HepG2 (cell line): ENCODE data around the gene CACNA1D. TPM values are rescaled to one million over a fixed set of nuclear protein-coding genes. Genes with fewer than 3 reads are reported as not detected.
"Not testable (repeated sequence)": the region's sequence is repeated elsewhere in the genome, so short reads cannot be mapped to it uniquely, and the experiment has no call there.

Experiments
- ATAC-seq: fragments of 200-7000 bp; cut with Tn5 transposase; 3 replicates; pipeline ENCODE4 v1.9.1; 2020; ENCODE audit warnings: mild to moderate bottlenecking, moderate library complexity
- BruUV-seq: library from RNA; stranded (reverse); fragments of 400-500 nt; replicated peaks from 2 replicates; lab custom pipeline; 2021; lab: Mats Ljungman, UMichigan
- CTCF ChIA-PET: fragments of 300-600 bp; formaldehyde crosslinking; extraction: SDS; loops from one replicate; lab custom pipeline; 2021; ENCODE audit warnings: low total read pairs, inconsistent platforms, low intra/inter-chr PET ratio; lab: Yijun Ruan, JAX
- POLR2A ChIA-PET: fragments of 350-600 bp; sonication (Branson Sonifier 250); formaldehyde crosslinking; loops from one replicate; lab custom pipeline; 2020; ENCODE audit warnings: antibody characterized with exemption, inconsistent platforms; lab: Yijun Ruan, JAX
- DNase-seq: peaks from one replicate; pipeline ENCODE4 v3.0.0-alpha.2; 2015; ENCODE audit warnings: low spot score
- FAIRE-seq: peaks from 3 replicates; lab custom pipeline; 2011; peaks lifted over from hg19 to GRCh38; lab: Jason Lieb, UNC
- H2AFZ ChIP-seq: one replicate; pipeline ENCODE4 v1.6.1; 2011; ENCODE audit warnings: low read length, inconsistent platforms
- H3K27ac ChIP-seq: fragments of 300-600 bp; 3 replicates; pipeline ENCODE4 v1.8.0; 2011; ENCODE audit warnings: mixed run types, mild to moderate bottlenecking, mixed read lengths, low read length, inconsistent platforms; ENCODE audit not compliant: insufficient read depth; ENCODE audit errors: extremely low read length
- H3K27me3 ChIP-seq, 2 experiments: fragments of 200-600 bp in 1 of 2; 2 replicates in 1 of 2; 3 replicates in 1 of 2; pipeline versions ENCODE4 v1.6.0 to v1.8.0; 2011; ENCODE audit warnings: low read length in 2 of 2, mild to moderate bottlenecking in 2 of 2, moderate library complexity in 2 of 2, inconsistent platforms in 1 of 2; ENCODE audit not compliant: insufficient read depth in 2 of 2, control insufficient read depth in 1 of 2
- H3K36me3 ChIP-seq, 2 experiments: fragments of 200-600 bp in 1 of 2; replicated peaks in 1 of 2; 2 replicates in 1 of 2; 3 replicates in 1 of 2; pipeline versions ENCODE4 v1.5.1 to v1.8.0; 2011; ENCODE audit warnings: low read length in 2 of 2, inconsistent platforms in 1 of 2; ENCODE audit not compliant: insufficient read depth in 2 of 2, control insufficient read depth in 1 of 2
- H3K4me1 ChIP-seq: 2 replicates; pipeline ENCODE4 v1.5.1; 2012; ENCODE audit warnings: low read length, inconsistent platforms; ENCODE audit not compliant: insufficient read depth
- H3K4me2 ChIP-seq: 2 replicates; pipeline ENCODE4 v1.6.0; 2011; ENCODE audit warnings: low read depth, low read length, inconsistent platforms
- H3K4me3 ChIP-seq, 3 experiments: fragments of 200-600 bp in 1 of 3; sonication (generic), shearing (Covaris generic) in 1 of 3; replicated peaks in 1 of 3; 2 replicates each; pipeline ENCODE4 v1.5.1; 2011 to 2016; ENCODE audit warnings: low read length in 3 of 3, inconsistent platforms in 2 of 3, low read depth in 2 of 3, mild to moderate bottlenecking in 2 of 3, control low read depth in 1 of 3, mixed read lengths in 1 of 3; ENCODE audit not compliant: insufficient read depth in 1 of 3
- H3K79me2 ChIP-seq: one replicate; pipeline ENCODE4 v1.6.1; 2011; ENCODE audit warnings: low read length, inconsistent platforms; ENCODE audit not compliant: insufficient read depth
- H3K9ac ChIP-seq: 2 replicates; pipeline ENCODE4 v1.6.0; 2011; ENCODE audit warnings: mild to moderate bottlenecking, low read depth, low read length, inconsistent platforms; ENCODE audit not compliant: insufficient read depth
- H3K9me3 ChIP-seq: 2 replicates; pipeline ENCODE4 v1.5.1; 2012; ENCODE audit warnings: mild to moderate bottlenecking, low read length
- H4K20me1 ChIP-seq: 2 replicates; pipeline ENCODE4 v1.6.0; 2011; ENCODE audit warnings: inconsistent platforms, mild to moderate bottlenecking, low read length, moderate library complexity; ENCODE audit not compliant: insufficient read depth
- BHLHE40 ChIP-seq: IDR thresholded peaks from 2 replicates; pipeline ENCODE4 v1.6.1; 2011; ENCODE audit warnings: low read length, improper control_type of control experiment
- FOXA1 ChIP-seq, 2 experiments: fragments of 450-650 bp in 1 of 2; sonication (generic) in 1 of 2; formaldehyde crosslinking in 1 of 2; IDR thresholded peaks; 2 replicates each; pipeline versions ENCODE4 v1.4.0 to v1.6.1; 2016 to 2020; ENCODE audit warnings: missing genetic modification reagents in 1 of 2
- HNRNPLL ChIP-seq: fragments of 200-400 bp; formaldehyde crosslinking; IDR thresholded peaks from 2 replicates; pipeline ENCODE4 v1.6.1; 2017; ENCODE audit warnings: mild to moderate bottlenecking, low read depth, low read length; ENCODE audit not compliant: poor library complexity, severe bottlenecking
- KDM3A ChIP-seq: IDR thresholded peaks from 2 replicates; pipeline ENCODE4 v1.6.1; 2018; ENCODE audit warnings: low read depth, missing compliant biosample characterization
- KMT2A ChIP-seq: sonication (generic); formaldehyde crosslinking; IDR thresholded peaks from 2 replicates; pipeline ENCODE4 v1.4.0; 2020; ENCODE audit warnings: missing genetic modification reagents
- KMT2B ChIP-seq: IDR thresholded peaks from 2 replicates; pipeline ENCODE4 v1.6.1; 2016; ENCODE audit warnings: missing genetic modification reagents, missing compliant biosample characterization
- MAFG ChIP-seq: sonication (generic); formaldehyde crosslinking; IDR thresholded peaks from 2 replicates; pipeline ENCODE4 v1.5.1; 2020; ENCODE audit warnings: mild to moderate bottlenecking, missing genetic modification reagents
- NFYC ChIP-seq: IDR thresholded peaks from 2 replicates; pipeline ENCODE4 v1.6.1; 2016; ENCODE audit warnings: missing genetic modification reagents, missing compliant biosample characterization
- PAX8 ChIP-seq: sonication (generic); formaldehyde crosslinking; IDR thresholded peaks from 2 replicates; pipeline ENCODE4 v1.8.0; 2022; ENCODE audit warnings: mild to moderate bottlenecking, missing genetic modification reagents, borderline replicate concordance
- REL ChIP-seq: sonication (generic); formaldehyde crosslinking; conservative IDR thresholded peaks from 2 replicates; pipeline ENCODE4 v1.8.0; 2022; ENCODE audit warnings: mild to moderate bottlenecking, missing genetic modification reagents, moderate library complexity
- SALL1 ChIP-seq: sonication (generic); formaldehyde crosslinking; IDR thresholded peaks from 2 replicates; pipeline ENCODE4 v1.8.0; 2022; ENCODE audit warnings: mild to moderate bottlenecking, missing genetic modification reagents
- SIN3A ChIP-seq: IDR thresholded peaks from 2 replicates; pipeline ENCODE4 v1.6.1; 2011; ENCODE audit warnings: low read depth, mild to moderate bottlenecking, control low read depth, low read length, borderline replicate concordance
- TSC22D2 ChIP-seq: sonication (generic); formaldehyde crosslinking; IDR thresholded peaks from 2 replicates; pipeline ENCODE4 v1.5.1; 2020; ENCODE audit warnings: missing genetic modification reagents, mild to moderate bottlenecking, borderline replicate concordance
- ZBTB20 ChIP-seq: sonication (generic); formaldehyde crosslinking; IDR thresholded peaks from 2 replicates; pipeline ENCODE4 v1.8.1; 2023; ENCODE audit warnings: missing genetic modification reagents, low read depth, mild to moderate bottlenecking, borderline replicate concordance
- ZNF317 ChIP-seq: sonication (generic); formaldehyde crosslinking; IDR thresholded peaks from 2 replicates; pipeline ENCODE4 v1.5.0; 2020; ENCODE audit warnings: mild to moderate bottlenecking, missing genetic modification reagents
- ZNF547 ChIP-seq: sonication (generic); formaldehyde crosslinking; IDR thresholded peaks from 2 replicates; pipeline ENCODE4 v1.5.1; 2020; ENCODE audit warnings: mild to moderate bottlenecking, missing genetic modification reagents
- ZNF570 ChIP-seq: sonication (generic); formaldehyde crosslinking; IDR thresholded peaks from 2 replicates; pipeline ENCODE4 v1.4.0; 2020; ENCODE audit warnings: mild to moderate bottlenecking, missing genetic modification reagents, borderline replicate concordance
- ZNF616 ChIP-seq: sonication (generic); formaldehyde crosslinking; IDR thresholded peaks from 2 replicates; pipeline ENCODE4 v1.5.0; 2020; ENCODE audit warnings: low read depth, mild to moderate bottlenecking, missing genetic modification reagents
- ZNF652 ChIP-seq: IDR thresholded peaks from 2 replicates; pipeline ENCODE4 v1.6.1; 2016; ENCODE audit warnings: low read depth, borderline replicate concordance
- ZNF720 ChIP-seq: sonication (generic); formaldehyde crosslinking; IDR thresholded peaks from 2 replicates; pipeline ENCODE4 v1.4.0; 2020; ENCODE audit warnings: missing genetic modification reagents
- ZSCAN21 ChIP-seq: sonication (generic); formaldehyde crosslinking; IDR thresholded peaks from 2 replicates; pipeline ENCODE4 v1.8.0; 2022; ENCODE audit warnings: mild to moderate bottlenecking, missing genetic modification reagents, moderate library complexity, borderline replicate concordance
- WGBS: methylation state at CpG from one replicate; pipeline ENCODE4 v1.1.6; 2017; ENCODE audit warnings: low lambda C conversion rate; 5-methylcytosine and 5-hydroxymethylcytosine counted together
- in situ Hi-C: cut with HindIII; loops from 2 replicates; pipeline ENCODE4 v1.10.0; 2017; ENCODE audit warnings: low pct_unique_long_range_greater_than_20kb; ENCODE audit not compliant: extremely low pct_ligation_motif_present
- intact Hi-C: fragments of 100-400 bp; cut with micrococcal nuclease; formaldehyde crosslinking; loops from one replicate; pipeline ENCODE4 v1.10.0; 2022; ENCODE audit not compliant: unreplicated experiment
- polyA plus RNA-seq, 8 experiments: library from polyadenylated mRNA; depleted of rRNA in 3 of 8; stranded (reverse) in 7 of 8; unstranded in 1 of 8; fragments of >200 nt; fragmentation: Illumina TruSeq in 4 of 8; extraction: Trizol in 4 of 8; gene quantifications; 2 replicates each; pipeline versions ENCODE4 v1.2.1 to v1.2.3, GENCODE V29; 2011 to 2016; ENCODE audit warnings: low read depth in 4 of 8, missing spikeins in 1 of 8, mixed read lengths in 1 of 8; ENCODE audit not compliant: insufficient read depth in 1 of 8
- total RNA-seq, 5 experiments: library from RNA; depleted of rRNA; stranded (reverse); fragments of >200 nt; fragmentation: Illumina TruSeq; extraction: Trizol; gene quantifications; 2 replicates each; pipeline ENCODE4 v1.2.3, GENCODE V29; 2016; ENCODE audit warnings: low read depth in 1 of 5
- TF ChIP-seq, protein P1 (sequence below): sonication (generic); formaldehyde crosslinking; IDR thresholded peaks from 2 replicates; pipeline ENCODE4 v1.4.0; 2020; ENCODE audit warnings: low read depth, mild to moderate bottlenecking, missing genetic modification reagents
- TF ChIP-seq, protein P2 (sequence below): sonication (generic); formaldehyde crosslinking; IDR thresholded peaks from 2 replicates; pipeline ENCODE4 v1.9.0; 2021; ENCODE audit warnings: missing genetic modification reagents, borderline replicate concordance
- TF ChIP-seq, protein P3 (sequence below): sonication (generic); formaldehyde crosslinking; IDR thresholded peaks from 2 replicates; pipeline ENCODE4 v1.8.1; 2023; ENCODE audit warnings: mild to moderate bottlenecking, missing genetic modification reagents, borderline replicate concordance

Gene CACNA1D
- total and polyA plus RNA-seq, 2 of the 13 experiments (the other 11 are each of a cell fraction or from before 2014, with no cell fraction given) = 0.26 to 0.38 TPM

DNA sequence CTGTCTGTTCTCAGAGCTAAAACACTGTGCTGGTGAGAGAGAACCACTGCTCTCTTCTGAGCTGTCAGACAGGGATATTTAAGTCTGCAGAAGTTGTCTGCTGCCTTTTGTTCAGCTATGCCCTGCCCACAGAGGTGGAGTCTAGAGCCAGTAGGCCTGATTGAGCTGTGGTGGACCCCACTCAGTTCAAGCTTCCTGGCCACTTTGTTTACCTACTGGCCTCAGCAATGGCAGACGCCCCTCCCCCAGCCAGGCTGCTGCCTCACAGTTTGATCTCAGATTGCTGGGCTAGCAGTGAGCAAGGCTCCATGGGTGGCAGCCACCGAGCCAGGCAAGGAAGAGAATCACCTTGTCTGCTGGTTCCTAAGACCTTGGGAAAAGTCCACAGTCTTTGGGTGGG, 21.0 kb upstream of the CACNA1D start (continued):
- TF ChIP-seq BHLHE40 (no peak), REL (CRISPR knock-in tag) (no peak; the same call in 1 of the 2 replicates), MAFG (CRISPR knock-in tag) (0 out of 2 replicates have a peak, but pooled peaks have one; percentile 21), ZNF570 (CRISPR knock-in tag) (no peak), SIN3A (no peak), ZSCAN21 (no peak), ZNF616 (CRISPR knock-in tag) (no peak), PAX8 (CRISPR knock-in tag) (no peak), KMT2A (CRISPR knock-in tag) (no peak), KDM3A (CRISPR knock-in tag) (no peak), FOXA1 (IDR thresholded peaks at IDR 0.05) (no peak), FOXA1 (CRISPR knock-in tag; IDR thresholded peaks at IDR 0.05) (peak; percentile 79), ZNF652 (CRISPR knock-in tag) (no peak), ZBTB20 (no peak; the same call in 1 of the 2 replicates), NFYC (no peak), SALL1 (peak; percentile 73), ZNF547 (CRISPR knock-in tag) (no peak), ZNF317 (CRISPR knock-in tag) (peak; percentile 44), KMT2B (no peak), ZNF720 (CRISPR knock-in tag) (no peak), HNRNPLL (no peak), TSC22D2 (CRISPR knock-in tag) (no peak)
- TF ChIP-seq, protein P1, sequence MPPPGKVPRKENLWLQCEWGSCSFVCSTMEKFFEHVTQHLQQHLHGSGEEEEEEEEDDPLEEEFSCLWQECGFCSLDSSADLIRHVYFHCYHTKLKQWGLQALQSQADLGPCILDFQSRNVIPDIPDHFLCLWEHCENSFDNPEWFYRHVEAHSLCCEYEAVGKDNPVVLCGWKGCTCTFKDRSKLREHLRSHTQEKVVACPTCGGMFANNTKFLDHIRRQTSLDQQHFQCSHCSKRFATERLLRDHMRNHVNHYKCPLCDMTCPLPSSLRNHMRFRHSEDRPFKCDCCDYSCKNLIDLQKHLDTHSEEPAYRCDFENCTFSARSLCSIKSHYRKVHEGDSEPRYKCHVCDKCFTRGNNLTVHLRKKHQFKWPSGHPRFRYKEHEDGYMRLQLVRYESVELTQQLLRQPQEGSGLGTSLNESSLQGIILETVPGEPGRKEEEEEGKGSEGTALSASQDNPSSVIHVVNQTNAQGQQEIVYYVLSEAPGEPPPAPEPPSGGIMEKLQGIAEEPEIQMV (CRISPR knock-in tag) = no peak
- TF ChIP-seq, protein P2, sequence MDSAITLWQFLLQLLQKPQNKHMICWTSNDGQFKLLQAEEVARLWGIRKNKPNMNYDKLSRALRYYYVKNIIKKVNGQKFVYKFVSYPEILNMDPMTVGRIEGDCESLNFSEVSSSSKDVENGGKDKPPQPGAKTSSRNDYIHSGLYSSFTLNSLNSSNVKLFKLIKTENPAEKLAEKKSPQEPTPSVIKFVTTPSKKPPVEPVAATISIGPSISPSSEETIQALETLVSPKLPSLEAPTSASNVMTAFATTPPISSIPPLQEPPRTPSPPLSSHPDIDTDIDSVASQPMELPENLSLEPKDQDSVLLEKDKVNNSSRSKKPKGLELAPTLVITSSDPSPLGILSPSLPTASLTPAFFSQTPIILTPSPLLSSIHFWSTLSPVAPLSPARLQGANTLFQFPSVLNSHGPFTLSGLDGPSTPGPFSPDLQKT (CRISPR knock-in tag) = no peak
- TF ChIP-seq, protein P3, sequence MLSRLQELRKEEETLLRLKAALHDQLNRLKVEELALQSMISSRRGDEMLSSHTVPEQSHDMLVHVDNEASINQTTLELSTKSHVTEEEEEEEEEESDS = no peak

DNA sequence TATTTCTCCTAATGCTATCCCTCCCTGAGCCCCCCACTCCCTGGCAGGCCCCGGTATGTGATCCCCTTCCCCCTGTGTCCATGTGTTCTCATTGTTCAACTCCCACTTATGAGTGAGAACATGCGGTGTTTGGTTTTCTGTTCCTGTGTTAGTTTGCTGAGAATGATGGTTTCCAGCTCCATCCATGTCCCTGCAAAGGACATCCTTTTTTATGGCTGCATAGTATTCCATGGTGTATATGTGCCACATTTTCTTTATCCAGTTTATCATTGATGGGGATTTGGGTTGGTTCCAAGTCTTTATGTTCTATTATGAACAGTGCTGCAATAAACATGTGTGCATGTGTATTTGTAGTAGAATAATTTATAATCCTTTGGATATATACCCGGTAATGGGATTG, 18.0 kb upstream of the CACNA1D start:
- H3K79me2 ChIP-seq, H4K20me1 ChIP-seq, BruUV-seq, in situ Hi-C loops, POLR2A ChIA-PET, H3K4me2 ChIP-seq, ATAC-seq, H3K27ac ChIP-seq, H3K27me3 ChIP-seq, H3K9me3 ChIP-seq, H3K9ac ChIP-seq, H3K4me3 ChIP-seq, CTCF ChIA-PET, DNase-seq, intact Hi-C loops, FAIRE-seq, H3K36me3 ChIP-seq, H2AFZ ChIP-seq: not testable (repeated sequence)
- peaks cover 54% of the 10 kb centered on the region for H3K4me1 ChIP-seq
- 97% methylated on average over 3 of the region's 3 CpGs for WGBS
